Mesendoderm (in vitro differentiated cells): ENCODE data around the gene NISCH.

Experiments
- DNase-seq: peaks from one replicate; pipeline ENCODE4 v3.0.0; 2013
- H2AK5ac ChIP-seq: 2 replicates; pipeline ENCODE4 v1.6.1; 2013; ENCODE audit warnings: low read length, inconsistent platforms
- H2BK120ac ChIP-seq: 2 replicates; pipeline ENCODE4 v1.6.1; 2013; ENCODE audit warnings: low read depth, mild to moderate bottlenecking, low read length, moderate library complexity, mixed read lengths
- H2BK15ac ChIP-seq: replicated peaks from 2 replicates; pipeline ENCODE4 v1.6.1; 2013; ENCODE audit warnings: low read depth, mild to moderate bottlenecking, moderate library complexity
- H2BK5ac ChIP-seq: 2 replicates; pipeline ENCODE4 v1.6.1; 2013; ENCODE audit warnings: low read length, inconsistent platforms
- H3K18ac ChIP-seq: 2 replicates; pipeline ENCODE4 v1.6.1; 2013; ENCODE audit warnings: mild to moderate bottlenecking, low read length, mixed read lengths
- H3K23ac ChIP-seq: one replicate; pipeline ENCODE4 v1.6.1; 2013; ENCODE audit warnings: low read length
- H3K27ac ChIP-seq: 2 replicates; pipeline ENCODE4 v1.5.1; 2013; ENCODE audit warnings: low read depth, mild to moderate bottlenecking, inconsistent platforms, low read length, moderate library complexity
- H3K27me3 ChIP-seq: 2 replicates; pipeline ENCODE4 v1.6.1; 2013; ENCODE audit warnings: low read length, control low read depth, mild to moderate bottlenecking, inconsistent platforms; ENCODE audit not compliant: insufficient read depth, poor library complexity
- H3K36me3 ChIP-seq: 2 replicates; pipeline ENCODE4 v1.6.1; 2013; ENCODE audit warnings: low read length, inconsistent platforms; ENCODE audit not compliant: control insufficient read depth, insufficient read depth
- H3K4ac ChIP-seq: one replicate; pipeline ENCODE4 v1.6.1; 2013; ENCODE audit warnings: low read depth, mild to moderate bottlenecking, low read length, moderate library complexity
- H3K4me1 ChIP-seq: 2 replicates; pipeline ENCODE4 v1.6.1; 2013; ENCODE audit warnings: low read depth, low read length, inconsistent platforms; ENCODE audit not compliant: control insufficient read depth
- H3K4me2 ChIP-seq: 2 replicates; pipeline ENCODE4 v1.6.1; 2013; ENCODE audit warnings: low read length
- H3K4me3 ChIP-seq: 2 replicates; pipeline ENCODE4 v1.5.1; 2013; ENCODE audit warnings: mild to moderate bottlenecking, low read length
- H3K56ac ChIP-seq: one replicate; pipeline ENCODE4 v1.6.1; 2013; ENCODE audit warnings: low read length
- H3K79me1 ChIP-seq: 2 replicates; pipeline ENCODE4 v1.6.1; 2013; ENCODE audit warnings: low read length, inconsistent platforms
- H3K79me2 ChIP-seq: 2 replicates; pipeline ENCODE4 v1.6.1; 2013; ENCODE audit warnings: mild to moderate bottlenecking, low read length; ENCODE audit not compliant: control insufficient read depth, insufficient read depth
- H3K9ac ChIP-seq: 2 replicates; pipeline ENCODE4 v1.6.1; 2013; ENCODE audit warnings: low read length, inconsistent platforms
- H4K5ac ChIP-seq: one replicate; pipeline ENCODE4 v1.6.1; 2013; ENCODE audit warnings: low read length
- H4K8ac ChIP-seq: one replicate; pipeline ENCODE4 v1.6.1; 2013; ENCODE audit warnings: low read depth, mild to moderate bottlenecking, control low read depth, low read length, moderate library complexity
- WGBS: extraction: QIAGEN DNeasy Blood & Tissue Kit; methylation state at CpG from one replicate; pipeline ENCODE4 v1.1.7; 2013; ENCODE audit warnings: low lambda C conversion rate, missing lambda C conversion rate; ENCODE audit not compliant: insufficient coverage; ENCODE audit errors: extremely low coverage; 5-methylcytosine and 5-hydroxymethylcytosine counted together

Gene NISCH

GRCh38 chr3:52415800-52416199, 39.6 kb upstream of the NISCH start:
- H3K36me3 ChIP-seq = no peaks in the 10 kb centered on the region
- H4K5ac ChIP-seq = no peak overlapping the region
- no CpG with 5 or more reads among the region's 3 CpGs for WGBS
- H3K79me1 ChIP-seq = no peaks in the 10 kb centered on the region
- no peak overlapping the region for H3K18ac ChIP-seq
- no peak overlapping the region for H2AK5ac ChIP-seq
- no peaks in the 10 kb centered on the region for H3K4me1 ChIP-seq
- H3K56ac ChIP-seq = no peak overlapping the region
- H2BK120ac ChIP-seq = no peak overlapping the region
- H3K4me3 ChIP-seq = no peak overlapping the region
- H3K27ac ChIP-seq = no peak overlapping the region
- H2BK5ac ChIP-seq = no peak overlapping the region
- no peak overlapping the region for H2BK15ac ChIP-seq
- H3K23ac ChIP-seq = no peak overlapping the region
- H3K27me3 ChIP-seq = no peaks in the 10 kb centered on the region
- H3K79me2 ChIP-seq = no peaks in the 10 kb centered on the region
- no peak overlapping the region for H3K4ac ChIP-seq
- DNase-seq = no peak
- H4K8ac ChIP-seq = no peak overlapping the region
- H3K9ac ChIP-seq = no peak overlapping the region
- no peak overlapping the region for H3K4me2 ChIP-seq

GRCh38 chr3:52420388-52420787, 35.0 kb upstream of the NISCH start:
- WGBS = no CpG with 5 or more reads among the region's 2 CpGs
- H2BK15ac ChIP-seq = no peak overlapping the region
- H4K8ac ChIP-seq = no peak overlapping the region

GRCh38 chr3:52422669-52423068, 32.7 kb upstream of the NISCH start:
- Histone ChIP-seq H3K4me3 (no peak overlapping the region), H3K4me1 (no peaks in the 10 kb centered on the region), H2BK5ac (no peak overlapping the region), H2BK15ac (no peak overlapping the region), H3K18ac (no peak overlapping the region), H3K4me2 (no peak overlapping the region), H3K9ac (no peak overlapping the region), H3K4ac (no peak overlapping the region), H3K36me3 (no peaks in the 10 kb centered on the region), H2AK5ac (no peak overlapping the region), H3K56ac (no peak overlapping the region), H3K27me3 (no peaks in the 10 kb centered on the region), H3K79me2 (no peaks in the 10 kb centered on the region), H3K23ac (no peak overlapping the region), H4K8ac (no peak overlapping the region), H2BK120ac (no peak overlapping the region), H3K79me1 (no peaks in the 10 kb centered on the region), H3K27ac (no peak overlapping the region), H4K5ac (no peak overlapping the region)
- WGBS = no CpG with 5 or more reads among the region's 3 CpGs
- no peak for DNase-seq

More at GRCh38 chr3:52420388-52420787, 35.0 kb upstream of the NISCH start:
- no peak overlapping the region for H3K18ac ChIP-seq
- no peak overlapping the region for H3K4me2 ChIP-seq
- no peak overlapping the region for H3K23ac ChIP-seq
- H2BK120ac ChIP-seq = no peak overlapping the region
- no peak overlapping the region for H3K9ac ChIP-seq
- no peaks in the 10 kb centered on the region for H3K79me1 ChIP-seq
- no peak for DNase-seq
- H3K27me3 ChIP-seq = no peaks in the 10 kb centered on the region
- H3K56ac ChIP-seq = no peak overlapping the region
- no peak overlapping the region for H4K5ac ChIP-seq
- no peak overlapping the region for H2BK5ac ChIP-seq
- no peak overlapping the region for H2AK5ac ChIP-seq
- H3K4me1 ChIP-seq = no peaks in the 10 kb centered on the region
- no peak overlapping the region for H3K27ac ChIP-seq
- no peak overlapping the region for H3K4me3 ChIP-seq
- no peaks in the 10 kb centered on the region for H3K36me3 ChIP-seq
- H3K4ac ChIP-seq = no peak overlapping the region
- H3K79me2 ChIP-seq = no peaks in the 10 kb centered on the region

- no peak overlapping the region for H2BK5ac ChIP-seq
- H3K4me3 ChIP-seq = no peak overlapping the region
- H3K4ac ChIP-seq = no peak overlapping the region
- no peak overlapping the region for H3K18ac ChIP-seq
- H2BK120ac ChIP-seq = no peak overlapping the region
- H3K27ac ChIP-seq = no peak overlapping the region
- H4K5ac ChIP-seq = no peak overlapping the region
- H2AK5ac ChIP-seq = no peak overlapping the region
- WGBS = no CpG with 5 or more reads among the region's 5 CpGs
- H3K36me3 ChIP-seq = no peaks in the 10 kb centered on the region
- H3K4me2 ChIP-seq = no peak overlapping the region
- H3K79me2 ChIP-seq = no peaks in the 10 kb centered on the region
- H3K79me1 ChIP-seq = no peaks in the 10 kb centered on the region
- H3K4me1 ChIP-seq = no peaks in the 10 kb centered on the region
- no peak overlapping the region for H3K23ac ChIP-seq
- no peaks in the 10 kb centered on the region for H3K27me3 ChIP-seq
- no peak overlapping the region for H4K8ac ChIP-seq
- H2BK15ac ChIP-seq = no peak overlapping the region
- DNase-seq = no peak
- no peak overlapping the region for H3K9ac ChIP-seq
- H3K56ac ChIP-seq = no peak overlapping the region
These were observed 32.2 kb upstream of the NISCH start for GRCh38 chr3:52423173-52423572.

GRCh38 chr3:52428151-52429005, 27.0 kb upstream of the NISCH start:
- no peaks in the 10 kb centered on the region for H3K79me1 ChIP-seq
- DNase-seq = peak; percentile 66
- H3K79me2 ChIP-seq = no peaks in the 10 kb centered on the region
- H3K23ac ChIP-seq = no peak overlapping the region
- no peaks in the 10 kb centered on the region for H3K27me3 ChIP-seq
- H2BK15ac ChIP-seq = no peak overlapping the region
- H2AK5ac ChIP-seq = no peak overlapping the region
- H2BK5ac ChIP-seq = no peak overlapping the region
- H4K8ac ChIP-seq = no peak overlapping the region
- WGBS = no CpG with 5 or more reads among the region's 7 CpGs
- H3K56ac ChIP-seq = no peak overlapping the region
- H4K5ac ChIP-seq = no peak overlapping the region
- no peaks in the 10 kb centered on the region for H3K4me1 ChIP-seq
- H3K36me3 ChIP-seq = no peaks in the 10 kb centered on the region
- H3K4me3 ChIP-seq = no peak overlapping the region
- no peak overlapping the region for H3K4me2 ChIP-seq
- no peak overlapping the region for H2BK120ac ChIP-seq
- H3K9ac ChIP-seq = no peak overlapping the region
- H3K27ac ChIP-seq = no peak overlapping the region
- H3K18ac ChIP-seq = no peak overlapping the region
- H3K4ac ChIP-seq = no peak overlapping the region

- no peaks in the 10 kb centered on the region for H3K27me3 ChIP-seq
- H3K4me2 ChIP-seq = no peak overlapping the region
- H3K18ac ChIP-seq = no peak overlapping the region
- no peak overlapping the region for H3K56ac ChIP-seq
- H3K4ac ChIP-seq = no peak overlapping the region
- WGBS = no CpG with 5 or more reads among the region's 3 CpGs
- no peak overlapping the region for H3K9ac ChIP-seq
- H3K79me2 ChIP-seq = no peaks in the 10 kb centered on the region
- H2BK5ac ChIP-seq = no peak overlapping the region
- no peak overlapping the region for H4K5ac ChIP-seq
- no peak overlapping the region for H3K27ac ChIP-seq
- no peak overlapping the region for H2BK120ac ChIP-seq
- H2AK5ac ChIP-seq = no peak overlapping the region
- no peaks in the 10 kb centered on the region for H3K36me3 ChIP-seq
- no peak overlapping the region for H3K23ac ChIP-seq
- H3K4me1 ChIP-seq = no peaks in the 10 kb centered on the region
- H2BK15ac ChIP-seq = no peak overlapping the region
- no peak for DNase-seq
- H4K8ac ChIP-seq = no peak overlapping the region
- no peak overlapping the region for H3K4me3 ChIP-seq
- H3K79me1 ChIP-seq = no peaks in the 10 kb centered on the region
These were observed 26.4 kb upstream of the NISCH start for GRCh38 chr3:52429031-52429430.
